ENCODE data around the gene TLCD2. TPM values are rescaled to one million over a fixed set of nuclear protein-coding genes. Genes with fewer than 3 reads are reported as not detected.

The TLCD2 gene
- total and polyA plus RNA-seq, 2 of the 13 experiments (the other 11 are each of a cell fraction or from before 2014, with no cell fraction given): 0.90 to 1.1 TPM

- no peak; the same call in 1 of the 2 replicates for TF ChIP-seq JUND (CRISPR knock-in tag; IDR thresholded peaks at IDR 0.05)
- TF ChIP-seq MED13 (CRISPR knock-in tag; IDR thresholded peaks at IDR 0.05): peak; percentile 71; the same call in 1 of the 2 replicates
- no peak for TF ChIP-seq CEBPB (IDR thresholded peaks at IDR 0.05; ENCODE audit: borderline replicate concordance, low read depth, low read length)
- no peak for TF ChIP-seq SNAPC4 (CRISPR knock-in tag; IDR thresholded peaks at IDR 0.05)
- TF ChIP-seq ZNF790 (CRISPR knock-in tag; IDR thresholded peaks at IDR 0.05; ENCODE audit: borderline replicate concordance): no peak
- TF ChIP-seq TAF1 (CRISPR knock-in tag; IDR thresholded peaks at IDR 0.05): peak; percentile 88
- no peak for TF ChIP-seq ZKSCAN1 (IDR thresholded peaks at IDR 0.05; ENCODE audit: low read length)
- no peak for TF ChIP-seq GRHL1 (CRISPR knock-in tag; conservative IDR thresholded peaks at IDR 0.05)
- no peak for TF ChIP-seq AKAP8 (CRISPR knock-in tag; IDR thresholded peaks at IDR 0.05)
- TF ChIP-seq MIXL1 (CRISPR knock-in tag; IDR thresholded peaks at IDR 0.05): 0 out of 2 replicates have a peak, but pooled peaks have one; percentile 8
- TF ChIP-seq HES4 (CRISPR knock-in tag; IDR thresholded peaks at IDR 0.05; ENCODE audit: borderline replicate concordance): no peak
- TF ChIP-seq CAMTA2 (CRISPR knock-in tag; IDR thresholded peaks at IDR 0.05; ENCODE audit: borderline replicate concordance): no peak
- TF ChIP-seq TFE3 (CRISPR knock-in tag; IDR thresholded peaks at IDR 0.05): no peak
- peak; percentile 23 for TF ChIP-seq SKI (IDR thresholded peaks at IDR 0.05; ENCODE audit: partially characterized antibody)
- TF ChIP-seq ZNF709 (CRISPR knock-in tag; IDR thresholded peaks at IDR 0.05): 0 out of 2 replicates have a peak, but pooled peaks have one; percentile 12
- TF ChIP-seq IKZF4 (CRISPR knock-in tag; IDR thresholded peaks at IDR 0.05; ENCODE audit: borderline replicate concordance, low read depth, not compliant biosample characterization): no peak
- no peak for TF ChIP-seq FIP1L1 (IDR thresholded peaks at IDR 0.05; ENCODE audit: borderline replicate concordance, insufficient read depth, low read depth, low read length)
- TF ChIP-seq ZNF780A (CRISPR knock-in tag; IDR thresholded peaks at IDR 0.05): no peak
- no peak for TF ChIP-seq SAFB2 (CRISPR knock-in tag; IDR thresholded peaks at IDR 0.05; ENCODE audit: borderline replicate concordance, low read depth)
- TF ChIP-seq CENPX (CRISPR knock-in tag; IDR thresholded peaks at IDR 0.05): no peak
- no peak for TF ChIP-seq ZNF652 (CRISPR knock-in tag; IDR thresholded peaks at IDR 0.05; ENCODE audit: borderline replicate concordance, low read depth)
- TF ChIP-seq ZBTB1 (CRISPR knock-in tag; IDR thresholded peaks at IDR 0.05; ENCODE audit: borderline replicate concordance): no peak
Observed at GRCh38 chr17:1716076-1716911, 6.1 kb upstream of the TLCD2 start (continued).

Data from HepG2 (cell line).